ENCODE data around the gene HNF1A. TPM values are rescaled to one million over a fixed set of nuclear protein-coding genes. Genes with fewer than 3 reads are reported as not detected.

HNF1A gene
- polyA plus RNA-seq, 1 donor (not counting 4 experiments of a cell fraction or from before 2014, with no cell fraction given) = not detected

- Histone ChIP-seq H4K20me1 (ENCODE audit: control insufficient read depth, extremely low read depth, insufficient read depth, low read length) (no peaks in the 10 kb centered on the region), H3K9me3 (ENCODE audit: control insufficient read depth, low read depth, low read length) (no peaks in the 10 kb centered on the region), H3K4me3 (ENCODE audit: control insufficient read depth in 2 of 3, extremely low read depth in 1 of 3, insufficient read depth in 2 of 3, low read depth in 1 of 3, low read length in 3 of 3) (no peak overlapping the region), H3K9ac (ENCODE audit: control insufficient read depth, extremely low read depth, insufficient read depth, low read length) (no peak overlapping the region), H3K27me3 (ENCODE audit: control insufficient read depth, extremely low read depth, insufficient read depth, low read length) (peaks cover 7% of the 10 kb centered on the region), H3K9me1 (ENCODE audit: control insufficient read depth, extremely low read depth, insufficient read depth, low read length) (no peaks in the 10 kb centered on the region), H3K4me1 (ENCODE audit: control insufficient read depth, extremely low read depth, insufficient read depth, low read length) (no peaks in the 10 kb centered on the region), H3K4me2 (ENCODE audit: control insufficient read depth, extremely low read depth, insufficient read depth, low read depth, low read length) (no peak overlapping the region), H3K36me3 (ENCODE audit: control insufficient read depth in 2 of 2, extremely low read depth in 1 of 2, insufficient read depth in 2 of 2, low read length in 2 of 2) (no peaks in the 10 kb centered on the region), H3K79me2 (ENCODE audit: control insufficient read depth, insufficient read depth, low read length) (no peaks in the 10 kb centered on the region), H2AFZ (ENCODE audit: control insufficient read depth, low read length) (no peak overlapping the region), H3K27ac (ENCODE audit: control insufficient read depth, insufficient read depth, low read length) (no peak overlapping the region)
- FAIRE-seq = no peak
- no peak for DNase-seq (ENCODE audit: low read depth, low spot score)
- no peak for TF ChIP-seq EZH2 (IDR thresholded peaks at IDR 0.05; ENCODE audit: low read length)
- TF ChIP-seq, protein P1, sequence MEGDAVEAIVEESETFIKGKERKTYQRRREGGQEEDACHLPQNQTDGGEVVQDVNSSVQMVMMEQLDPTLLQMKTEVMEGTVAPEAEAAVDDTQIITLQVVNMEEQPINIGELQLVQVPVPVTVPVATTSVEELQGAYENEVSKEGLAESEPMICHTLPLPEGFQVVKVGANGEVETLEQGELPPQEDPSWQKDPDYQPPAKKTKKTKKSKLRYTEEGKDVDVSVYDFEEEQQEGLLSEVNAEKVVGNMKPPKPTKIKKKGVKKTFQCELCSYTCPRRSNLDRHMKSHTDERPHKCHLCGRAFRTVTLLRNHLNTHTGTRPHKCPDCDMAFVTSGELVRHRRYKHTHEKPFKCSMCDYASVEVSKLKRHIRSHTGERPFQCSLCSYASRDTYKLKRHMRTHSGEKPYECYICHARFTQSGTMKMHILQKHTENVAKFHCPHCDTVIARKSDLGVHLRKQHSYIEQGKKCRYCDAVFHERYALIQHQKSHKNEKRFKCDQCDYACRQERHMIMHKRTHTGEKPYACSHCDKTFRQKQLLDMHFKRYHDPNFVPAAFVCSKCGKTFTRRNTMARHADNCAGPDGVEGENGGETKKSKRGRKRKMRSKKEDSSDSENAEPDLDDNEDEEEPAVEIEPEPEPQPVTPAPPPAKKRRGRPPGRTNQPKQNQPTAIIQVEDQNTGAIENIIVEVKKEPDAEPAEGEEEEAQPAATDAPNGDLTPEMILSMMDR (optimal IDR thresholded peaks at IDR 0.05 in 1 of 3, IDR thresholded peaks at IDR 0.05 in 1 of 3, conservative IDR thresholded peaks at IDR 0.05 in 1 of 3; ENCODE audit: extremely low read depth in 1 of 3, insufficient read depth in 2 of 3, low read length in 3 of 3) = no peak
- dilution Hi-C loops (cut with MboI; ENCODE audit: extremely low pct_ligation_motif_present, low sequenced_read_pairs) = no loop called here
These were observed 11.3 kb downstream of the HNF1A start for GRCh38 chr12:120989687-120990086.

GRCh38 chr12:120990487-120991055 lies 12.2 kb downstream of the HNF1A start:
- no peaks in the 10 kb centered on the region for H3K79me2 ChIP-seq (ENCODE audit: control insufficient read depth, insufficient read depth, low read length)
- H3K9me1 ChIP-seq (ENCODE audit: control insufficient read depth, extremely low read depth, insufficient read depth, low read length) = no peaks in the 10 kb centered on the region
- H3K9ac ChIP-seq (ENCODE audit: control insufficient read depth, extremely low read depth, insufficient read depth, low read length) = no peak overlapping the region
- H3K4me3 ChIP-seq (ENCODE audit: control insufficient read depth in 2 of 3, extremely low read depth in 1 of 3, insufficient read depth in 2 of 3, low read depth in 1 of 3, low read length in 3 of 3) = no peak overlapping the region
- no peak for DNase-seq (ENCODE audit: low read depth, low spot score)
- H4K20me1 ChIP-seq (ENCODE audit: control insufficient read depth, extremely low read depth, insufficient read depth, low read length) = no peaks in the 10 kb centered on the region
- H3K4me2 ChIP-seq (ENCODE audit: control insufficient read depth, extremely low read depth, insufficient read depth, low read depth, low read length) = no peak overlapping the region
- no peaks in the 10 kb centered on the region for H3K4me1 ChIP-seq (ENCODE audit: control insufficient read depth, extremely low read depth, insufficient read depth, low read length)
- no peak for FAIRE-seq
- H3K27ac ChIP-seq (ENCODE audit: control insufficient read depth, insufficient read depth, low read length) = no peak overlapping the region
- no peak overlapping the region for H2AFZ ChIP-seq (ENCODE audit: control insufficient read depth, low read length)
- no peaks in the 10 kb centered on the region for H3K9me3 ChIP-seq (ENCODE audit: control insufficient read depth, low read depth, low read length)
- dilution Hi-C loops (cut with MboI; ENCODE audit: extremely low pct_ligation_motif_present, low sequenced_read_pairs) = no loop called here
- TF ChIP-seq, protein P1 (optimal IDR thresholded peaks at IDR 0.05 in 1 of 3, IDR thresholded peaks at IDR 0.05 in 1 of 3, conservative IDR thresholded peaks at IDR 0.05 in 1 of 3; ENCODE audit: extremely low read depth in 1 of 3, insufficient read depth in 2 of 3, low read length in 3 of 3) = no peak
- no peak for TF ChIP-seq EZH2 (IDR thresholded peaks at IDR 0.05; ENCODE audit: low read length)
- no peaks in the 10 kb centered on the region for H3K36me3 ChIP-seq (ENCODE audit: control insufficient read depth in 2 of 2, extremely low read depth in 1 of 2, insufficient read depth in 2 of 2, low read length in 2 of 2)
- peaks cover 7% of the 10 kb centered on the region for H3K27me3 ChIP-seq (ENCODE audit: control insufficient read depth, extremely low read depth, insufficient read depth, low read length)
